Neutrophil (primary cell): ENCODE data around the gene GPR42.

Experiments
- H3K27ac ChIP-seq: fragments of 200-600 bp; sonication (generic); 2 replicates; pipeline ENCODE4 v1.5.1; 2016; ENCODE audit warnings: mild to moderate bottlenecking, moderate library complexity
- H3K27me3 ChIP-seq: fragments of 200-600 bp; sonication (generic); 2 replicates; pipeline ENCODE4 v1.6.0; 2016; ENCODE audit warnings: mild to moderate bottlenecking
- H3K36me3 ChIP-seq: fragments of 200-600 bp; sonication (generic); 2 replicates; pipeline ENCODE4 v1.5.1; 2017
- H3K4me1 ChIP-seq, 2 experiments: fragments of 200-600 bp in 1 of 2; sonication (generic) in 1 of 2; 1 replicate in 1 of 2; 2 replicates in 1 of 2; pipeline versions ENCODE4 v1.5.1 to v1.6.1; 2013 to 2016; ENCODE audit warnings: low read depth in 1 of 2, low read length in 1 of 2, mild to moderate bottlenecking in 1 of 2, moderate library complexity in 1 of 2; ENCODE audit not compliant: control insufficient read depth in 1 of 2, insufficient read depth in 1 of 2
- H3K4me3 ChIP-seq, 2 experiments: fragments of 200-600 bp in 1 of 2; sonication (generic) in 1 of 2; 1 replicate in 1 of 2; 2 replicates in 1 of 2; pipeline ENCODE4 v1.5.1; 2013 to 2016; ENCODE audit warnings: low read depth in 1 of 2, low read length in 1 of 2, mild to moderate bottlenecking in 1 of 2, moderate library complexity in 1 of 2
- H3K9me3 ChIP-seq: fragments of 200-600 bp; sonication (generic); 2 replicates; pipeline ENCODE4 v1.5.1; 2016
- CTCF ChIP-seq: fragments of 200-600 bp; sonication (generic); IDR thresholded peaks from 2 replicates; pipeline ENCODE4 v1.5.1; 2016; ENCODE audit warnings: antibody characterized with exemption

The GPR42 gene

GRCh38 chr19:35408284-35409171 lies 37.7 kb downstream of the GPR42 start:
- peak overlapping the region; percentile 37 for H3K27ac ChIP-seq
- no peak for TF ChIP-seq CTCF
- peaks cover 9 to 10% of the 10 kb centered on the region in 2 experiments for H3K4me1 ChIP-seq
- H3K27me3 ChIP-seq: peaks cover 27% of the 10 kb centered on the region
- no peak overlapping the region for H3K4me3 ChIP-seq
- H3K36me3 ChIP-seq: no peaks in the 10 kb centered on the region
- H3K9me3 ChIP-seq: no peaks in the 10 kb centered on the region

- Histone ChIP-seq H3K27me3 (peaks cover 33% of the 10 kb centered on the region), H3K9me3 (no peaks in the 10 kb centered on the region), H3K4me3 (no peak overlapping the region), H3K27ac (no peak overlapping the region), H3K36me3 (no peaks in the 10 kb centered on the region), H3K4me1 (peaks cover 9 to 10% of the 10 kb centered on the region in 2 experiments)
- no peak for TF ChIP-seq CTCF
These were observed 38.3 kb downstream of the GPR42 start for GRCh38 chr19:35409191-35409590.

GRCh38 chr19:35410487-35410886 lies 39.6 kb downstream of the GPR42 start:
- Histone ChIP-seq H3K9me3 (no peaks in the 10 kb centered on the region), H3K27me3 (peaks cover 38% of the 10 kb centered on the region), H3K4me3 (no peak overlapping the region), H3K36me3 (no peaks in the 10 kb centered on the region), H3K27ac (no peak overlapping the region), H3K4me1 (peaks cover 9 to 10% of the 10 kb centered on the region in 2 experiments)
- TF ChIP-seq CTCF: no peak

GRCh38 chr19:35414442-35414841 lies 43.6 kb downstream of the GPR42 start:
- Histone ChIP-seq H3K4me3 (no peak overlapping the region), H3K4me1 (peaks cover 0 to 12% of the 10 kb centered on the region in 2 experiments), H3K27ac (no peak overlapping the region), H3K36me3 (no peaks in the 10 kb centered on the region), H3K27me3 (peaks cover 64% of the 10 kb centered on the region), H3K9me3 (no peaks in the 10 kb centered on the region)
- no peak for TF ChIP-seq CTCF

GRCh38 chr19:35416331-35416730 lies 45.5 kb downstream of the GPR42 start:
- no peak overlapping the region for H3K4me3 ChIP-seq
- peaks cover 49% of the 10 kb centered on the region for H3K27me3 ChIP-seq
- TF ChIP-seq CTCF: no peak
- peaks cover 14 to 19% of the 10 kb centered on the region in 2 experiments for H3K4me1 ChIP-seq
- no peaks in the 10 kb centered on the region for H3K9me3 ChIP-seq
- no peak overlapping the region for H3K27ac ChIP-seq
- H3K36me3 ChIP-seq: no peaks in the 10 kb centered on the region
